Skeletal muscle tissue (tissue), 4 donors: ENCODE measurements around the gene ARHGDIB. TPM values are rescaled to one million over a fixed set of nuclear protein-coding genes. Genes with fewer than 3 reads are reported as not detected.

Source experiments
- H3K27ac ChIP-seq: one replicate; pipeline ENCODE4 v1.7.0; 2013; ENCODE audit warnings: mild to moderate bottlenecking, low read depth, low read length, inconsistent platforms
- H3K27me3 ChIP-seq, 3 donors: one replicate each; pipeline ENCODE4 v1.7.0; 2013; ENCODE audit warnings: low read length in 3 of 3; ENCODE audit not compliant: control insufficient read depth in 3 of 3, insufficient read depth in 3 of 3
- H3K36me3 ChIP-seq, 3 donors: one replicate each; pipeline ENCODE4 v1.7.0; 2013; ENCODE audit warnings: low read length in 3 of 3; ENCODE audit not compliant: control insufficient read depth in 3 of 3, insufficient read depth in 3 of 3
- H3K4me1 ChIP-seq, 3 donors: one replicate each; pipeline ENCODE4 v1.7.0; 2013; ENCODE audit warnings: low read length in 3 of 3, mild to moderate bottlenecking in 3 of 3; ENCODE audit not compliant: control insufficient read depth in 3 of 3, insufficient read depth in 3 of 3
- H3K4me3 ChIP-seq, 3 donors: one replicate each; pipeline ENCODE4 v1.7.0; 2013; ENCODE audit warnings: low read length in 3 of 3
- H3K9ac ChIP-seq, 3 donors: one replicate each; pipeline ENCODE4 v1.7.0; 2013; ENCODE audit warnings: low read length in 3 of 3, mild to moderate bottlenecking in 3 of 3, moderate library complexity in 2 of 3, low read depth in 1 of 3
- H3K9me3 ChIP-seq, 3 donors: one replicate each; pipeline ENCODE4 v1.7.0; 2013; ENCODE audit warnings: low read length in 3 of 3; ENCODE audit not compliant: control insufficient read depth in 3 of 3
- total RNA-seq: library from RNA; depleted of rRNA; stranded (reverse); fragments of >200 nt; gene quantifications from one replicate; pipeline ENCODE4 v1.2.3, GENCODE V29; 2014
- donor health status: Osteomylitis.

ARHGDIB gene
- total RNA-seq, 1 donor from 2014 or later = 17.2 TPM

DNA sequence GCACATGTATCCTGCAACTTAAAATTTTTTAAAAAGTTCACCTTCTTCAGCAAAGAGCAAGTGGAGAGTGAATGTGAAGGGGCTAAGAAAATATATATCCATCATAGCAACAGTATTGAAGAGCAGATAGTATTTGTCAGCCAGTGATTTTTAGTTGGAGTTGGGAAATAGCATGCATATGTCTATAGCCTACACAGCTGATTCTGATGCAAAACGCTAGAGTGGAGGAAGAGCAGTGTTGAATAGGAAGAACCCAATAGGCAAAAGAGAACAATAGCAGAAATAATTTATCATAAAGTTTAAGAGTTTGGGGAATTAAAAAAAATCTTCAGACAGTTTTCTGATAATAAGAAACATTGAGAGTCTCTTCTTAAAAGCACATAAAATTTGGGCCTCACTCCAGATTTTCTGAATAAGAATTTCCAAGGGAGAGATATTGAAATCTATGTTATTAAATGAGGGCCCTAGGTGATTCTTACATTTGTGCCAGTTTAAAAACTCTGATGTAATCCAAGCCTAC lies 23.4 kb upstream of the ARHGDIB start:
- Histone ChIP-seq H3K27me3 (no peaks in the 10 kb centered on the region), H3K36me3 (no peaks in the 10 kb centered on the region), H3K9ac (no peak overlapping the region), H3K27ac (no peak overlapping the region), H3K4me3 (no peak overlapping the region), H3K9me3 (peaks cover 0 to 3% (median 0%) of the 10 kb centered on the region in 3 donors), H3K4me1 (no peaks in the 10 kb centered on the region)

GRCh38 chr12:14984036-14984435 lies 22.6 kb upstream of the ARHGDIB start:
- no peaks in the 10 kb centered on the region for H3K36me3 ChIP-seq
- no peak overlapping the region for H3K9ac ChIP-seq
- H3K9me3 ChIP-seq = no peaks in the 10 kb centered on the region
- H3K27me3 ChIP-seq = no peaks in the 10 kb centered on the region
- no peaks in the 10 kb centered on the region for H3K4me1 ChIP-seq
- H3K4me3 ChIP-seq = no peak overlapping the region
- H3K27ac ChIP-seq = no peak overlapping the region

DNA sequence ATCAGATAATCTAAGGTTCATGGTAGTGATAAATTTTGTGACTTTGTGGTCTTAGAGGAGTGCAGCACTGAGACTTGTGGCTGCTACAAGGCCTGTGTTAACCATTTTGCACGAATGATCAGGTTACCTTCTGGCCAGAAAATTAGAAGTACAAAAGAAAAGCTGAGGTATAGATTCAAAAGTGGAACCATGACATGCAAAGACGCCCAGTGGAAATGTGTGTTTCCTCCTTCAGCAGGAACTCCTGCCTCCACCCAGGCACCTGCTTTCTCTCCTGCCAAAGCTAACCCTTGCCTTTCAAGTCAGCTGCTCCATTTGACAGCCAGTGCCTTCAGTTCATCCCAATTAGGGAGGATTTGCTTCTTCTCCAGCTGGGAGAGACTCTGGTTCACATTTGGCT lies 21.6 kb upstream of the ARHGDIB start:
- Histone ChIP-seq H3K9me3 (no peaks in the 10 kb centered on the region), H3K4me1 (no peaks in the 10 kb centered on the region), H3K4me3 (no peak overlapping the region), H3K27me3 (no peaks in the 10 kb centered on the region), H3K36me3 (no peaks in the 10 kb centered on the region), H3K9ac (no peak overlapping the region), H3K27ac (no peak overlapping the region)

GRCh38 chr12:14982562-14982961 lies 21.2 kb upstream of the ARHGDIB start:
- Histone ChIP-seq H3K9ac (no peak overlapping the region), H3K9me3 (no peaks in the 10 kb centered on the region), H3K27me3 (no peaks in the 10 kb centered on the region), H3K36me3 (no peaks in the 10 kb centered on the region), H3K27ac (no peak overlapping the region), H3K4me1 (no peaks in the 10 kb centered on the region), H3K4me3 (no peak overlapping the region)

DNA sequence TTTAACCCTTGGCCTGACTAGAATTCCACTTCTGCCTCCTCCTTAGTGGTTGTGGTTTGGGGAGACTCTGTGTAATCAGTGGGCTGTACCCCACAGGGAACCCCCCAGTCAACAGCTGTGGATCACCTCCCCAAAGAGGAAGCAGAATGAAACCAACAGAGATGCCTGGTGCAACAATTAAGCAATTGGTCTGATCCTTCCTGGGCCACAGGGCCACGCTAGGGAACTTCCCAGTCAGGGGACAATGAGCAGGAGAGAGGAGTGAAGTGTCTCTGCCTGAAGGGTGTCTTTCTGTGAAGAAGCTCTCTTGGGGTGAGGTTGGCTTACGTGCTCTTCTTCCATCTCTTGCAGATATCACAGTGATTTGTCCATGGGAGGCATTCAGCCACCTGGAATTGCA lies 19.6 kb upstream of the ARHGDIB start:
- Histone ChIP-seq H3K4me1 (no peaks in the 10 kb centered on the region), H3K27ac (no peak overlapping the region), H3K4me3 (no peak overlapping the region), H3K27me3 (no peaks in the 10 kb centered on the region), H3K9ac (no peak overlapping the region), H3K9me3 (no peaks in the 10 kb centered on the region), H3K36me3 (no peaks in the 10 kb centered on the region)

- H3K27me3 ChIP-seq = no peaks in the 10 kb centered on the region
- H3K36me3 ChIP-seq = no peaks in the 10 kb centered on the region
- H3K27ac ChIP-seq = no peak overlapping the region
- H3K9ac ChIP-seq = no peak overlapping the region
- H3K4me3 ChIP-seq = no peak overlapping the region
- H3K9me3 ChIP-seq = no peaks in the 10 kb centered on the region
- H3K4me1 ChIP-seq = no peaks in the 10 kb centered on the region
Observed at GRCh38 chr12:14979468-14979867, 18.1 kb upstream of the ARHGDIB start.

DNA sequence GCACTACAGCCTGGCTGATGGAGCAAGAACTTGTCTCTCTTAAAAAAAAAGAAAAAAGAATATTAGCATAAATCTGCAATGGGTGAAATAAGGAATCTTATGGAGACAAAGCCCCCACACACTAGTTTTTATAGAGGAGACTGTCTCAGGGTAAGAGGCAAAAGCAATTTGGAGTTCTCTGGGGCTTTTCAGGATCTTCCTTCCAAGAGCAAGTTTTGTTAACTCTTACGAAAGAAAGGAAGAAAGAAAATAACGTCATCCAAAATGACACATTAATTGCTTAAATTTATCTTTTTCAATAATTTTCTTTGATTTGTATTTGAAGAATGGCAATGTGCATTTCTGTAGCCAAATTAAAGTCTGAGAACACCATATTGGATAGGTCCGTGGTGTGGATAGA lies 15.3 kb upstream of the ARHGDIB start:
- no peak overlapping the region for H3K27ac ChIP-seq
- no peaks in the 10 kb centered on the region for H3K36me3 ChIP-seq
- no peak overlapping the region for H3K9ac ChIP-seq
- H3K27me3 ChIP-seq = no peaks in the 10 kb centered on the region
- no peaks in the 10 kb centered on the region for H3K4me1 ChIP-seq
- H3K9me3 ChIP-seq = no peaks in the 10 kb centered on the region
- no peak overlapping the region for H3K4me3 ChIP-seq

DNA sequence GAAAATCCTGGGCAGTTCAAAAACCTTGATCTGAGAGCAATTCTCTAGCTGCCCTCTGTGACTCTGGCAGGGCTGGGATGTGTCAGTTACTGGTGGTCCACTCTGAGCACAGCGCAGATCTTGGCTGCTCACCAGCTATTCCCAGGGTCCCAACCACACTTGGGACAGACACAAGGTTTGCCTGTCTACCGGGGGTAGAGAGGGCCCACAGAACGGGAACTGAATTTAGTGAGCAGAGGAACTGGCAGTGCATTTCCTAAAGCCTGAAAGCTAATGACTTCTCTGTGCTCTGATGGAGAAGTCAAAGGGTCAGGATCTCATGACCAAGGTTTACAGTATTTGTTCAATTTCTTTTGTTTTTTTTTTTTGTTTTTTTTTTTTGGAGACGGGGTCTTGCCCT lies 14.1 kb upstream of the ARHGDIB start:
- H3K4me3 ChIP-seq = no peak overlapping the region
- no peaks in the 10 kb centered on the region for H3K9me3 ChIP-seq
- H3K36me3 ChIP-seq = no peaks in the 10 kb centered on the region
- H3K27me3 ChIP-seq = no peaks in the 10 kb centered on the region
- no peak overlapping the region for H3K27ac ChIP-seq
- no peak overlapping the region for H3K9ac ChIP-seq
- no peaks in the 10 kb centered on the region for H3K4me1 ChIP-seq

DNA sequence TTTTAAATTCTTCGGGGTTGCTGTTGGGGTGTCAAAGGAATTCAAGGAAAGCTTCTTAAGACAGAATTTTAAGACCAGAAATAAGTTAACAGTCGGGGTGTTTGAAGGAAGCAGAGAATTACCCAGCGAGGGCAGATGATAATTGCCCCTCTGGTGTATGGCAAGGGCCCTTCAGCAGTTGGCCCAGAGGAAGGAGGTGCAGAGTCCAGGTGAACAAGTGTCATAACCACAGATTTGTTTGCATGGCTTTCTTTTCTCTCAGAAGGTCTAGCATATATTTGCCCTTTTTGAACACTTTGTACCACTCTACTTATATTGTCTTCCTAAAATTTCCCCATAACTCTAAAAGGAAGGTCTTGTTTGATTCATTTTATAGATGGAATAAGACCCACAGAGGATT lies 13.2 kb upstream of the ARHGDIB start:
- H3K4me3 ChIP-seq = no peak overlapping the region
- H3K9me3 ChIP-seq = no peaks in the 10 kb centered on the region
- H3K27ac ChIP-seq = no peak overlapping the region
- H3K4me1 ChIP-seq = no peaks in the 10 kb centered on the region
- no peak overlapping the region for H3K9ac ChIP-seq
- no peaks in the 10 kb centered on the region for H3K36me3 ChIP-seq
- no peaks in the 10 kb centered on the region for H3K27me3 ChIP-seq

DNA sequence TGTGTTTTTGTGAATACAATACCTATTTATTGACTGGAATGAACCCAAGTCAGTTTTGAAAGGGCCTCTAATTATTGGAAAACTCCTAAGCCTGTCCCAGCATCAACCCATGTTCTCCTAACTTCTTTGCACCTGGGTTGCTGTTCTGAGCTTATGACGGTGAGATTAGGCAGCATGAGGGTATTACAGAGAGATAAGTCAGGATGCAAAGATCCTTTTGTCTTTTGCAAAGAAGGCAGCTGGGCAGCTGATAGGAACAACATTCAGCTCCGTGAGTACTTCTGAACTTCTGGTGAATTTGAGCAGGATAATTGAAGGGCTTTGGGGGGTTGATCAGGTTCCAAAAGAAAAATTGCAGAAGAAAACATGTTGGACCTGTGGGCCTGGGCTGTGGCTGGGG lies 11.4 kb upstream of the ARHGDIB start, which contains the start of gene PDE6H:
TSS of gene PDE6H (plus strand) at position 227 of the 400 bp plus-strand sequence. CDS start 4,971 bp downstream, outside the sequence.
- Histone ChIP-seq H3K4me1 (no peaks in the 10 kb centered on the region), H3K27me3 (no peaks in the 10 kb centered on the region), H3K9me3 (no peaks in the 10 kb centered on the region), H3K4me3 (no peak within 1 kb of the TSS), H3K9ac (no peak within 1 kb of the TSS), H3K36me3 (no peaks in the 10 kb centered on the region), H3K27ac (no peak within 1 kb of the TSS)

DNA sequence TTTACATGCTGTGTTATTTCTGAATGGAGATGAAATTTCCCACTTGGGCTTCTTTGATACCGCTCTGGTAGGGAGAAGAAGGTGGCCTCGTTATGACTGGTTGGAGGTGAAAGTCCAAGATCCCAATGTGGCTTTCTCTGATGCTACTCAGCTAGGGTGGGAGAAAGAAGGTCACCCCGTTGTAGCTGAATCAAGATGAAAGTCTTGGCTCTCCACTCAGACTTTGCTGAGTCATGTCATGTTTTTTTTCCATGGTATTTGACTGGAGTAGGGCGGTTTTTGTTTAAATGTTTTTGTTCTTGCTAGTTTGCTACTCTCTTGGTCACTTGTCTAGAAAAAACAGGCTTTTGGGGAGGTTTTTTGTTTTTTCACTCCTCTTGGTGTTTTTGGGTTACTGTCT lies 9.1 kb upstream of the ARHGDIB start:
- Histone ChIP-seq H3K9ac (no peak overlapping the region), H3K4me1 (no peaks in the 10 kb centered on the region), H3K4me3 (no peak overlapping the region), H3K27me3 (no peaks in the 10 kb centered on the region), H3K9me3 (no peaks in the 10 kb centered on the region), H3K36me3 (no peaks in the 10 kb centered on the region), H3K27ac (no peak overlapping the region)
